ENCODE data around the gene TEAD3. TPM values are rescaled to one million over a fixed set of nuclear protein-coding genes. Genes with fewer than 3 reads are reported as not detected.

The TEAD3 gene
- total RNA-seq, 1 donor: 0.54 TPM

DNA sequence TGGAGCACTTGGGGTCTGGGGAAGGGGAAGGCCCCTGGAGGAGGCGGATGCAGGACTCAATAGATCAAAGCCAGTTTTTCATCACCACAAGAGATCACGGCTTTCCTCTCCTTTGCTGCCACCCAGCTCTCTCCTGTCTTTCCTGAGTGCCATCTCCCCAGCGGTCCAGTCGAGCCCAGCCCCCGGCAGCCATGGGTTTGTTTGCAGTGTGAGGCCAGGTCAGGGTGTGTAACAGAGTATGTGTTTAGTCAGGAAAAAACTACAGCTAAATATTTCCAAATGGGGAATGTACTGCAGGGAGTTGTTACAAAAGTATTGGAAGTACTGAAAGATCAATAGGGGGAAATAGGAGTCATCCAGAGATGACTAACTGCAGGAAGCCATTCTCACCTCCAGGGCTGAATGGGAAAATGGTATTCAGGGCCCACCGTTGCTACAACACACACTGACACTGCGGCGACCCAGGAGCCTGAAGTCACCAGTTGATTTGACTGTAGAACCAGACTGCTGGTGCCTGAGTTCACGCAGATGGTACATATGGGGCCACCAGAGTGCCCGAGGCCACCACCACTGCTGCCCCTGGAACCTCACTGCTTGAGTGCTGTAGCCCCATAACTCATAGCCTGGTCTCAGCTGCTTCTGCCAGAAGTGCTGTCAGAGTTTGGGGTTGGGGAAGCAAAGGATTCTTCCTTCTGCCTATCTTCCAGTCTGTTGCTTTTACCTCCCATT is 68.3 kb downstream of the TEAD3 start:
- DNase-seq (ENCODE audit: low read depth in 2 of 3, low spot score in 2 of 3): no peak

DNA sequence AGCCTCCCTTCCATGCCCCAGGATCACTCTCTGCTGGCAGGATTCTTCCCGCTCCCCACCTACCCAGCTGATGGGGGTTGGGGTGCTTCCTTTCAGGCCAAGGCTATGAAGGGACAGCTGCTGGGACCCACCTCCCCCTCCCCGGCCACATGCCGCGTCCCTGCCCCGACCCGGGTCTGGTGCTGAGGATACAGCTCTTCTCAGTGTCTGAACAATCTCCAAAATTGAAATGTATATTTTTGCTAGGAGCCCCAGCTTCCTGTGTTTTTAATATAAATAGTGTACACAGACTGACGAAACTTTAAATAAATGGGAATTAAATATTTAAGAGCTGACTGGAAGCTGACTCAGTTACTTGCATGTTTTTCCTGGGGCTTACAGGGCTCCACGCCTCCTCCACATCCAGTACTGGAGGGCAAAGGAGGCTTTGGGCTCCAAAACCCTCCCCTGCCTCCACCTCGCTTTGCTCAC is 69.0 kb downstream of the TEAD3 start:
- no peak for DNase-seq (ENCODE audit: low read depth in 2 of 3, low spot score in 2 of 3)

DNA sequence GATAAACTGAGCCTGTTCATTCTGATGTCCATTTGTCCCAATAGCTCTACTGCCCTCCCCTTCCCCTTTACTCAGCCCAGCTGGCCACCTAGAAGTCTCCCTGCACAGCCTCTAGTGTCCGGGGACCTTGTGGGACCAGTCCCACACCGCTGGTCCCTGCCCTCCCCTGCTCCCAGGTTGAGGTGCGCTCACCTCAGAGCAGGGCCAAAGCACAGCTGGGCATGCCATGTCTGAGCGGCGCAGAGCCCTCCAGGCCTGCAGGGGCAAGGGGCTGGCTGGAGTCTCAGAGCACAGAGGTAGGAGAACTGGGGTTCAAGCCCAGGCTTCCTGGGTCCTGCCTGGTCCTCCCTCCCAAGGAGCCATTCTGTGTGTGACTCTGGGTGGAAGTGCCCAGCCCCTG is 69.4 kb downstream of the TEAD3 start:
- no peak for DNase-seq (ENCODE audit: low read depth in 2 of 3, low spot score in 2 of 3)

- no peak for DNase-seq (ENCODE audit: low read depth in 2 of 3, low spot score in 2 of 3)
Measured at GRCh38 chr6:35426074-35426473, 70.8 kb downstream of the TEAD3 start.

- DNase-seq (ENCODE audit: low read depth in 2 of 3, low spot score in 2 of 3): no peak
Measured at GRCh38 chr6:35425284-35425683, 71.6 kb downstream of the TEAD3 start.

Small RNA genes within 50 kb of the gene (small RNA-seq; reads per million reads assigned to genes)
- gene MIR7111: not detected

Other genes starting within 250 kb of the TEAD3 start
- gene ZNF76, start 237.3 kb downstream of the TEAD3 start, total RNA-seq: 51.2 TPM
- 80.5 TPM for gene DEF6, start 199.3 kb downstream of the TEAD3 start, total RNA-seq
- 1.3 TPM for gene PPARD, start 154.5 kb downstream of the TEAD3 start, total RNA-seq
- 9.7 TPM for gene FANCE, start 44.7 kb downstream of the TEAD3 start, total RNA-seq
- gene RPL10A, start 28.7 kb downstream of the TEAD3 start, total RNA-seq: 3,900 TPM
- gene TULP1, start 15.8 kb upstream of the TEAD3 start, total RNA-seq: not detected
- gene FKBP5, start 191.8 kb upstream of the TEAD3 start, total RNA-seq: 26.4 TPM
- gene ARMC12, start 240.0 kb upstream of the TEAD3 start, total RNA-seq: 0.81 TPM

Measured in hematopoietic multipotent progenitor cell (in vitro differentiated cells).